NCI-H1930 (cell line): ENCODE results near the gene CSNK1G1.
A peak's percentile ranks its signal among the peaks of the same experiment; 100 is the strongest.
"Not testable (repeated sequence)": the region's sequence is repeated elsewhere in the genome, so short reads cannot be mapped to it uniquely, and the experiment has no call there.

ENCODE experiments used
- DNase-seq, 2 experiments: peaks; one replicate each; lab custom pipeline; 2025; lab: John Stamatoyannopoulos, UW

Gene CSNK1G1

GRCh38 chr15:64287953-64288352, 68.0 kb downstream of the CSNK1G1 start:
- no peak for DNase-seq

- DNase-seq = no peak
Measured at GRCh38 chr15:64286473-64286872, 69.5 kb downstream of the CSNK1G1 start.

GRCh38 chr15:64285871-64286270, 70.1 kb downstream of the CSNK1G1 start:
- DNase-seq = no peak

GRCh38 chr15:64285150-64285549, 70.8 kb downstream of the CSNK1G1 start:
- DNase-seq = no peak

- no peak for DNase-seq
Measured at GRCh38 chr15:64284042-64284441, 71.9 kb downstream of the CSNK1G1 start.

- no peak for DNase-seq
Measured at GRCh38 chr15:64282701-64283100, 73.3 kb downstream of the CSNK1G1 start.

- DNase-seq = no peak
Measured at GRCh38 chr15:64279131-64279530, 76.8 kb downstream of the CSNK1G1 start.

- DNase-seq = no peak
Measured at GRCh38 chr15:64275934-64276333, 80.0 kb downstream of the CSNK1G1 start.

- DNase-seq = no peak
Measured at GRCh38 chr15:64274341-64274950, 81.5 kb downstream of the CSNK1G1 start.

- DNase-seq = no peak
Measured at GRCh38 chr15:64267331-64267973, 88.5 kb downstream of the CSNK1G1 start.

GRCh38 chr15:64265188-64265587, 90.8 kb downstream of the CSNK1G1 start:
- not testable (repeated sequence) for DNase-seq

GRCh38 chr15:64264502-64264901, 91.5 kb downstream of the CSNK1G1 start:
- no peak for DNase-seq

GRCh38 chr15:64263567-64263966, 92.4 kb downstream of the CSNK1G1 start:
- DNase-seq = no peak

- no peak for DNase-seq
Measured at GRCh38 chr15:64256051-64256450, 99.9 kb downstream of the CSNK1G1 start.

GRCh38 chr15:64251658-64252057, 104.3 kb downstream of the CSNK1G1 start:
- DNase-seq = no peak

- no peak for DNase-seq
Measured at GRCh38 chr15:64251121-64251520, 104.9 kb downstream of the CSNK1G1 start.

GRCh38 chr15:64249883-64250575, 105.9 kb downstream of the CSNK1G1 start:
- DNase-seq = no peak

GRCh38 chr15:64249406-64249805, 106.6 kb downstream of the CSNK1G1 start:
- no peak for DNase-seq

- peak; percentile 50 to 65 for DNase-seq
Measured at GRCh38 chr15:64247906-64248541, 107.9 kb downstream of the CSNK1G1 start.

GRCh38 chr15:64247535-64247905, 108.5 kb downstream of the CSNK1G1 start:
- no peak for DNase-seq

GRCh38 chr15:64246364-64247189, 109.4 kb downstream of the CSNK1G1 start:
- DNase-seq = peak; percentile 4 to 13

GRCh38 chr15:64245405-64245804, 110.6 kb downstream of the CSNK1G1 start:
- no peak for DNase-seq
